DMS 273 treated with DMSO at 0.1 percent for 48 hours (cell line): ENCODE data around the gene ADAM19.

ENCODE experiments used
- DNase-seq: peaks from one replicate; lab custom pipeline; 2025; lab: John Stamatoyannopoulos, UW

ADAM19 gene

GRCh38 chr5:157541447-157542118 is 34.0 kb downstream of the ADAM19 start:
- DNase-seq: no peak

GRCh38 chr5:157540707-157541446 is 34.7 kb downstream of the ADAM19 start:
- DNase-seq: no peak

GRCh38 chr5:157540124-157540523 is 35.5 kb downstream of the ADAM19 start:
- DNase-seq: no peak

- DNase-seq: no peak
Observed at GRCh38 chr5:157539503-157540022, 36.0 kb downstream of the ADAM19 start.

GRCh38 chr5:157538311-157538710 is 37.3 kb downstream of the ADAM19 start:
- DNase-seq: no peak

- no peak for DNase-seq
Observed at GRCh38 chr5:157535042-157535865, 40.3 kb downstream of the ADAM19 start.

GRCh38 chr5:157533011-157533481 is 42.5 kb downstream of the ADAM19 start:
- DNase-seq: no peak

GRCh38 chr5:157532022-157532421 is 43.6 kb downstream of the ADAM19 start:
- DNase-seq: no peak

GRCh38 chr5:157530226-157530972 is 45.2 kb downstream of the ADAM19 start:
- no peak for DNase-seq

- no peak for DNase-seq
Observed at GRCh38 chr5:157529002-157529401, 46.6 kb downstream of the ADAM19 start.

GRCh38 chr5:157528036-157528632 is 47.4 kb downstream of the ADAM19 start:
- DNase-seq: peak; percentile 60

- DNase-seq: no peak
Observed at GRCh38 chr5:157524887-157525286, 50.7 kb downstream of the ADAM19 start.

- no peak for DNase-seq
Observed at GRCh38 chr5:157523976-157524375, 51.6 kb downstream of the ADAM19 start.

GRCh38 chr5:157521704-157522029 is 53.9 kb downstream of the ADAM19 start:
- DNase-seq: no peak

- no peak for DNase-seq
Observed at GRCh38 chr5:157520911-157521703, 54.5 kb downstream of the ADAM19 start.

- DNase-seq: no peak
Observed at GRCh38 chr5:157519579-157520253, 55.9 kb downstream of the ADAM19 start.

- no peak for DNase-seq
Observed at GRCh38 chr5:157518963-157519362, 56.6 kb downstream of the ADAM19 start.

- DNase-seq: no peak
Observed at GRCh38 chr5:157516626-157517325, 58.8 kb downstream of the ADAM19 start.

GRCh38 chr5:157516006-157516405 is 59.6 kb downstream of the ADAM19 start:
- no peak for DNase-seq
